GM12873 (cell line): Measurements from ENCODE around the gene SLC37A1.

Experiments
- CTCF ChIP-seq: IDR thresholded peaks from 2 replicates; pipeline ENCODE4 v1.5.1; 2012; ENCODE audit warnings: low read depth, mild to moderate bottlenecking, moderate library complexity, low read length, control low read depth; ENCODE audit not compliant: insufficient read depth; ENCODE audit errors: missing control alignments

SLC37A1 gene

GRCh38 chr21:42581993-42582786, 68.5 kb downstream of the SLC37A1 start:
- no peak for TF ChIP-seq CTCF

GRCh38 chr21:42582787-42583476, 69.3 kb downstream of the SLC37A1 start:
- TF ChIP-seq CTCF, result no peak

GRCh38 chr21:42583477-42584295, 70.0 kb downstream of the SLC37A1 start:
- no peak for TF ChIP-seq CTCF

- TF ChIP-seq CTCF, result no peak
These were observed 70.6 kb downstream of the SLC37A1 start for GRCh38 chr21:42584296-42584641.

GRCh38 chr21:42585881-42586280, 72.2 kb downstream of the SLC37A1 start:
- TF ChIP-seq CTCF, result no peak

GRCh38 chr21:42586406-42586805, 72.8 kb downstream of the SLC37A1 start:
- TF ChIP-seq CTCF, result no peak

- no peak for TF ChIP-seq CTCF
These were observed 73.4 kb downstream of the SLC37A1 start for GRCh38 chr21:42587036-42587435.
